Stimulated activated memory B cell treated with anti-CD40 and anti-IgM and Interleukin-4, amounts not matched to agents 10 μg/mL and 1 μg/mL and 100 μg/mL, for 72 hours (primary cell): Measurements from ENCODE around the gene ATP2B3.

Source experiments
- ATAC-seq: fragments of 150-1000 bp; cut with Tn5 transposase; 2 replicates; pipeline ENCODE4 v1.10.0; 2021
- H3K27ac Mint-ChIP-seq: one replicate; pipeline ENCODE4 v1.8.0; 2022; ENCODE audit warnings: mild to moderate bottlenecking, mixed read lengths
- H3K27me3 Mint-ChIP-seq: one replicate; pipeline ENCODE4 v1.8.0; 2022; ENCODE audit warnings: mixed read lengths
- H3K36me3 Mint-ChIP-seq: one replicate; pipeline ENCODE4 v1.8.0; 2022; ENCODE audit warnings: mixed read lengths
- H3K4me1 Mint-ChIP-seq: one replicate; pipeline ENCODE4 v1.8.0; 2022; ENCODE audit warnings: mixed read lengths
- H3K4me3 Mint-ChIP-seq: one replicate; pipeline ENCODE4 v1.8.0; 2022; ENCODE audit warnings: mild to moderate bottlenecking, moderate library complexity, mixed read lengths
- H3K9me3 Mint-ChIP-seq: one replicate; pipeline ENCODE4 v1.8.0; 2022; ENCODE audit warnings: mixed read lengths

The ATP2B3 gene

DNA sequence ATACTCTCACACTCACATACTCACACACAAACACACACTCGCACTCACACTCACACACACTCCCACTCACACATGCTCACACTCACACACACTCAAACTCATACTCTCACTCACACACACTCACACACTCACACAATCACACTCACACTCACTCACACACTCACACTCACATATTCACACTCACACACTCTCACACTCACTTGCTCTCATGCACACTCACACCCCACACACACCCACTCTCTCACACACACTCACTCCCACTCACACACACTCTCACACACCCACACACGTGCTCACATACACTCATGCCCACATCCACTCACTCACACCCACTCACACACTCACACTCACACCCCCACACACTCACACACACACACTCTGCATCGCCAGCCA lies 4.9 kb upstream of the ATP2B3 start:
- ATAC-seq: no peak
- Mint-ChIP-seq H3K27me3 (peaks cover 12% of the 10 kb centered on the region), H3K4me3 (no peak overlapping the region)

GRCh38 chrX:153513265-153513664 lies 4.2 kb upstream of the ATP2B3 start:
- no peaks in the 10 kb centered on the region for H3K4me1 Mint-ChIP-seq

More for the DNA sequence above, 4.9 kb upstream of the ATP2B3 start:
- H3K27ac Mint-ChIP-seq: no peak overlapping the region
- no peaks in the 10 kb centered on the region for H3K9me3 Mint-ChIP-seq
- H3K4me1 Mint-ChIP-seq: peaks cover 6% of the 10 kb centered on the region
- H3K36me3 Mint-ChIP-seq: no peaks in the 10 kb centered on the region

GRCh38 chrX:153514259-153514658 lies 3.2 kb upstream of the ATP2B3 start:
- H3K27me3 Mint-ChIP-seq: peaks cover 25% of the 10 kb centered on the region
- no peak for ATAC-seq
- H3K9me3 Mint-ChIP-seq: no peaks in the 10 kb centered on the region
- no peak overlapping the region for H3K27ac Mint-ChIP-seq
- H3K4me1 Mint-ChIP-seq: no peaks in the 10 kb centered on the region
- no peak overlapping the region for H3K4me3 Mint-ChIP-seq
- H3K36me3 Mint-ChIP-seq: no peaks in the 10 kb centered on the region

More at GRCh38 chrX:153513265-153513664, 4.2 kb upstream of the ATP2B3 start:
- Mint-ChIP-seq H3K27me3 (peaks cover 15% of the 10 kb centered on the region), H3K27ac (no peak overlapping the region), H3K9me3 (no peaks in the 10 kb centered on the region), H3K4me3 (no peak overlapping the region), H3K36me3 (no peaks in the 10 kb centered on the region)
- ATAC-seq: no peak

DNA sequence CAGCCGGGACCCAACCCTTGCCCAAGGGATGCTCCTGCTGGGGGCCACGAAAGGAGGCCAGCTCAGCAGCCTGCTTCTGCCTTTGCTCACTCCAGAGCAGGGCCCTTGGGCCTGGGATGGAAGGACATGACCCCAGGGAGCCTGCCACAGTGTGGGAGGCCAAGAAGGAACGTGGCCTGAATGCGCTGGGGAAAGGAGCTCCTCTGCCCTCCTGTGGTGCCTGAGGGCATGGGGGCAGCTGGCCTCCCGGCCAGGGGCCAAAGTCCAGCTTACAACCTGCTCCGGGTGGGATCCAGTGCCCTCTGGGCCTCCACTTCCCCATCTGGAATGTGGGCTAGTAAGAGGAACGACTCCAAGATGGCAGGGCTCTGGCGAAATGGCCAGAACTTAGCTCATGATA lies 2.0 kb upstream of the ATP2B3 start:
- Mint-ChIP-seq H3K27ac (no peak overlapping the region), H3K36me3 (no peaks in the 10 kb centered on the region), H3K27me3 (peaks cover 27% of the 10 kb centered on the region), H3K4me1 (no peaks in the 10 kb centered on the region), H3K9me3 (no peaks in the 10 kb centered on the region), H3K4me3 (no peak overlapping the region)
- no peak for ATAC-seq

DNA sequence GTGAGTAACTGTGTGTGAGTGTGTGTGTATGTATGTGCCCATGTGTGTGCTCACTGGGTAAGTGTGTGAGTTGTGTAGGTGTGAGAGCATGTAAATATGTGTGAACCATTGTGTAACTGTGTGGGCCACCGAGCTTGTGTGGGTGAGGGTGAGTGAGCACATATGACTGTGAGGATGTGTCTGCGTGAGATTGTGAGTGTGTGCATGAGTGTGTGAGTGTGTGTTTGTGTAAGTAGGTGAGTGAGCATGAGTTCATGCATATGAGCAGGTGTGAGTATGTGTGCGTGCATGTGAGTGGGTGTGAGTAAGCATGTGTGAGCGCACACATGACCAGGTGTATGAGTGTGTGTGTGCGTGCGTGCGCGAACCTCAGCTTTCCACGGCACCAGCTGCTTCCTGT lies 1.4 kb upstream of the ATP2B3 start:
- ATAC-seq: no peak
- Mint-ChIP-seq H3K36me3 (no peaks in the 10 kb centered on the region), H3K4me1 (no peaks in the 10 kb centered on the region), H3K27me3 (peaks cover 27% of the 10 kb centered on the region), H3K4me3 (no peak overlapping the region), H3K27ac (no peak overlapping the region), H3K9me3 (no peaks in the 10 kb centered on the region)

GRCh38 chrX:153517946-153518834 lies 748 bp downstream of the ATP2B3 start:
- ATAC-seq: no peak
- no peaks in the 10 kb centered on the region for H3K36me3 Mint-ChIP-seq
- no peak overlapping the region for H3K4me3 Mint-ChIP-seq
- no peak overlapping the region for H3K27ac Mint-ChIP-seq
- peaks cover 35% of the 10 kb centered on the region for H3K27me3 Mint-ChIP-seq
- H3K4me1 Mint-ChIP-seq: peaks cover 5% of the 10 kb centered on the region
- H3K9me3 Mint-ChIP-seq: no peaks in the 10 kb centered on the region

DNA sequence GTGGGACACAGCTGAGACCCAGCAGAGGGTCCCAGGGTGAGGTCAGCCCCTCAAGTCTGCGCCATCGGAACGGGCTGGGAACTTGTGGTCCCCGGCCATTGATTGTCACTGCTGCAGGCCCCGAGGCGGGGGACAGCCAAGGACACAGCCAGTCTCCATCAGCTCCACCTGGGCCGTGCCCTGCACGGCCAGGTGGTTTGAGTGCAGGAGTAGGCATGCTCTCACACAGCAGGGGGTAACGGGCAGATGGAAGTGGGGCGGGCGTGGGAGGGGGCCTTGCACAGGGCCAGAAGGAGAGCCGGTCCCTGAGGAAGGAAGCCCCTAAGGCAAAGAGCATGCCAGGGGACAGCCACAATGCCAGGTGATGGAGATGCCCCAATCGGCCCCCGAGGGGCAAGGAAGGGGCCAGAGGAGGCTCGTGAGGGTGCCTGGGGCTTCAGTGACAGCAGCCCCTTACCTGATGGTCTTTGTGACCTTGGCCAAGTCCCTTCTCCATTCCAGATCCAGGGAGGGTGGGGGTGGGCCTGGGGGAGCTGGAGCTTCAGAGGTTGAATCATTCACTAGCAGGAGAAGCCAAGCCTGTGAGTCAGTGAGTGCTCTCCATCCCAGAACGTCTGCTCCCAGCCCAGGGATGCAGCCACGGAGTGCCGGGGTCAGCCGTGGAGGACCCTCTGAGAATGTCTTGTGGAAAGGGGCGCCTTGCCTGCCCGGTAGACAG lies 2.3 kb downstream of the ATP2B3 start:
- no peak for ATAC-seq

DNA sequence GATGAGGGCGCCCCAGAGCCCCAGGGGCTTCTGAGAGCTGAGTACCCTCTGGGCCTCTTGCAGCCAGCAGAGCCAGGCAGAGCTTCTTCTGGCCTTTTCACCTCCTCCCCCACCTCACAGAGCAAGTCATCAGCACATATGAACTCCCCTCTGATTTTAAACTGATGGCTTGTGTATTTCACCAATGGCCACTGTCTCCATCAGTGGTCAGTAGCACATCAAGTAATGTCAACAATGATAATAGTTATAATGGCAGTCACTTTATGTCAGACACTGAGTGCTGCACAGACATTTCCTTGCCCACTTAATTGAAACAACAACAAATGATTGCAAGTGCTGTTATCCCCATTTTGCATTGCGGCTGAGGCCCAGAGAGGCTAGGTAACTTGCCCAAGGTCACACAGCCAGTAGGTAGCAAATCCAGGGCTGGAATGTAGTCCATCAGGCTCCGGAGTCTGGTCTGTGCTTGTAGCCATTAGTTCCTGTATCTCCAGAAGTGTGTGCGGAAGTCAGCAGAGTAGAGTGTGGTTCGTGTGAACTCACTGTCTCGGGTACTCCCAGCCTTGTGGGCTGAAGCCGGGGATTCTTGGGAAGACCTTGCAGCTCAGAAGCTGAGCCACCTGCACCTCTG lies 3.0 kb downstream of the ATP2B3 start:
- Mint-ChIP-seq H3K27me3 (peaks cover 35% of the 10 kb centered on the region), H3K36me3 (no peaks in the 10 kb centered on the region), H3K27ac (no peak overlapping the region), H3K4me1 (peaks cover 5% of the 10 kb centered on the region), H3K4me3 (no peak overlapping the region), H3K9me3 (no peaks in the 10 kb centered on the region)
- ATAC-seq: no peak

More for the DNA sequence above, 2.3 kb downstream of the ATP2B3 start:
- H3K36me3 Mint-ChIP-seq: no peaks in the 10 kb centered on the region
- H3K9me3 Mint-ChIP-seq: no peaks in the 10 kb centered on the region
- H3K4me1 Mint-ChIP-seq: peaks cover 5% of the 10 kb centered on the region
- no peak overlapping the region for H3K4me3 Mint-ChIP-seq
- peaks cover 35% of the 10 kb centered on the region for H3K27me3 Mint-ChIP-seq
- H3K27ac Mint-ChIP-seq: no peak overlapping the region

GRCh38 chrX:153521034-153521433 lies 3.6 kb downstream of the ATP2B3 start:
- no peak overlapping the region for H3K4me3 Mint-ChIP-seq
- peaks cover 5% of the 10 kb centered on the region for H3K4me1 Mint-ChIP-seq
- no peak overlapping the region for H3K27ac Mint-ChIP-seq
- no peaks in the 10 kb centered on the region for H3K36me3 Mint-ChIP-seq
- H3K9me3 Mint-ChIP-seq: no peaks in the 10 kb centered on the region
- peaks cover 31% of the 10 kb centered on the region for H3K27me3 Mint-ChIP-seq
- ATAC-seq: no peak

- Mint-ChIP-seq H3K4me1 (peaks cover 5% of the 10 kb centered on the region), H3K27me3 (peaks cover 39% of the 10 kb centered on the region), H3K27ac (no peak overlapping the region), H3K36me3 (no peaks in the 10 kb centered on the region), H3K4me3 (no peak overlapping the region), H3K9me3 (no peaks in the 10 kb centered on the region)
- ATAC-seq: no peak
Measured at GRCh38 chrX:153522259-153522658, 4.8 kb downstream of the ATP2B3 start.

DNA sequence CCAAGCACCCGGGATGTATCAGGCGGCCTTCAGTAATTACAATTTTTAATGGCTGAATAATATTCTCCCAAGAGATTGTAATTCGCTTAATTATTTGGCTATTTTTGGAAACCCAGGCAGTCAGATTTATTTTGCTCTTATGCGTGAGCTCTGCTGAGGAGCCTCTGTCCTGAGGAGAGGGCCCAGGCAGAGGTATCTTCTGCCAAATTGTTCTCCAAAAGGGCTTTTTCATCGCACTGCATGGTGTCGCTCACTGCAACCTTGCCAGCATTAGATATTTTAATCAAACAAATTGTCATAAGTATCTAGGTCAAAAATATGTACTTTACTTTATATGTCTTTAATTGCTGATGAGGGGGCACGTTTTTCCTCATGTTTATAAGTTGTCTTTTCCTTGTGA lies 5.8 kb downstream of the ATP2B3 start:
- ATAC-seq: no peak
- H3K36me3 Mint-ChIP-seq: no peaks in the 10 kb centered on the region
- H3K4me3 Mint-ChIP-seq: no peak overlapping the region
- no peaks in the 10 kb centered on the region for H3K9me3 Mint-ChIP-seq
- H3K27me3 Mint-ChIP-seq: peaks cover 41% of the 10 kb centered on the region
- H3K4me1 Mint-ChIP-seq: peaks cover 5% of the 10 kb centered on the region
- H3K27ac Mint-ChIP-seq: no peak overlapping the region

DNA sequence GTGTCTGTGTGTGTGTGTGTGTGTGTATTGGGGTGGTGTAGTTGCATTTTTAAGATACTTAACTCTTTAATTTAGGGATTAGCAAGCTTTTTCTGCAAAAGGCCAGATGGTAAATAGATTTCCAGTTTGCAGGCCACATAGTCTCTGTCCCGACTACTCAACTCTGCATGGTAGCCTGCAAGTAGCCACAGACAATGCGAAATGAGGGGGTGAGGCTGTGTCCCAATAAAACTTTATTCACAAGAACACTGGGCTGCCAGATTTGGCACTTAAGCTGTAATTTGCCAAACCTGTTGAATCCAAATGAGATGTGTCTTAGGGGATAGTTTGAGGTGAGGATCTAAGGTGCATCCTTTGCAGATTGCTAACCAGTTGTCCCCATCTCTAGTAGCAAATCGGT lies 6.8 kb downstream of the ATP2B3 start:
- H3K4me1 Mint-ChIP-seq: peaks cover 5% of the 10 kb centered on the region
- no peaks in the 10 kb centered on the region for H3K36me3 Mint-ChIP-seq
- peaks cover 31% of the 10 kb centered on the region for H3K27me3 Mint-ChIP-seq
- no peaks in the 10 kb centered on the region for H3K9me3 Mint-ChIP-seq
- H3K4me3 Mint-ChIP-seq: no peak overlapping the region
- ATAC-seq: no peak
- H3K27ac Mint-ChIP-seq: no peak overlapping the region

GRCh38 chrX:153525451-153525850 lies 8.0 kb downstream of the ATP2B3 start:
- peaks cover 29% of the 10 kb centered on the region for H3K27me3 Mint-ChIP-seq
- H3K9me3 Mint-ChIP-seq: no peaks in the 10 kb centered on the region
- no peak for ATAC-seq
- no peaks in the 10 kb centered on the region for H3K36me3 Mint-ChIP-seq
- H3K4me1 Mint-ChIP-seq: peaks cover 5% of the 10 kb centered on the region
- no peak overlapping the region for H3K27ac Mint-ChIP-seq
- no peak overlapping the region for H3K4me3 Mint-ChIP-seq

DNA sequence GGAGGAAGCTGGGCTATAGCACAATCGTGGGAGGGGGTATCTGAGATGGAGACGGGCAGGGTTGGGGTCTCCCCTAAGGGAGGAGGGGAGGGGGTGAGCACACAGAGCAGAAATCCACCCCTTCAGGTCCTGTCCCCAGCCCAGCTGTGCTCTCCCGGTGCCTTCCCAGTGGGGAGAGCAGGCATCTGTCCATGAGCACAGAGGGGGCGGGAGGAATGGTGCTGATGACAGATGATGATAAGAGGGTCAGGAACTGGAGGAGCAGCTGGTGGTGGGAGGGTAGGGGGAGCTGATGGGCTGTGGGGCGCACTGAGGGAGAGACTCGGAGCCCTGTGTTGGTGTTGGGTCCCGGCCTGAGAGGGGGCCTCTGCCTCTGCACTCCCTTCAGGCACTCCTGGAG lies 8.6 kb downstream of the ATP2B3 start:
- H3K4me1 Mint-ChIP-seq: peaks cover 5% of the 10 kb centered on the region
- H3K4me3 Mint-ChIP-seq: no peak overlapping the region
- no peaks in the 10 kb centered on the region for H3K9me3 Mint-ChIP-seq
- peaks cover 29% of the 10 kb centered on the region for H3K27me3 Mint-ChIP-seq
- H3K36me3 Mint-ChIP-seq: no peaks in the 10 kb centered on the region
- no peak overlapping the region for H3K27ac Mint-ChIP-seq
- no peak for ATAC-seq

- no peak for ATAC-seq
- no peak overlapping the region for H3K27ac Mint-ChIP-seq
Measured at GRCh38 chrX:153526801-153527200, 9.4 kb downstream of the ATP2B3 start.

More at GRCh38 chrX:153526801-153527200, 9.4 kb downstream of the ATP2B3 start:
- Mint-ChIP-seq H3K4me3 (no peak overlapping the region), H3K27me3 (peaks cover 25% of the 10 kb centered on the region), H3K36me3 (no peaks in the 10 kb centered on the region), H3K9me3 (no peaks in the 10 kb centered on the region), H3K4me1 (peaks cover 3% of the 10 kb centered on the region)
